ENCODE results near the gene ERBB4.

The ERBB4 gene

GRCh38 chr2:212158081-212158480 lies 380.5 kb downstream of the ERBB4 start:
- no peak for DNase-seq (ENCODE audit: insufficient read length, low spot score)
- no peak for FAIRE-seq

GRCh38 chr2:212157012-212157411 lies 381.6 kb downstream of the ERBB4 start:
- FAIRE-seq (no peak), DNase-seq (ENCODE audit: insufficient read length, low spot score) (no peak)

DNA sequence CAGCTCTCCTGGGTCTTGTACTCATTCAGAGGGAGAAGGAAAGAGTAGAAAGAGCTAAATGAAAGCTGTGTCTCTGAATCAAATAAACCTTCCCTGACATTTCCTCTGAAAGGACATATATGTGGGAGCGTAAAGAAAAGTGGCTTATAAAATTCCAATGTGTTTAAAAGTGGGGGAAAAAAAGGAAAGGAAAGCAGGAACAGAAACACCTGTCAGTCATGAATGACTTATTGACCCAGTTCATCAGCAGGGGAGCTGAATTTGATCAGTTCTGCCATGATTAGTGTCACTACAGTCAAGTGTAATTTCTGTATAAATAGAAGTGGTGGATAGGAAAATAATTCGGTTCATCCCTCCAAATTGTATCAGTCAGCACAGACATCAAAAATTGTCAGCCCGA lies 382.5 kb downstream of the ERBB4 start:
- FAIRE-seq (no peak), DNase-seq (ENCODE audit: insufficient read length, low spot score) (no peak)

- FAIRE-seq (no peak), DNase-seq (ENCODE audit: insufficient read length, low spot score) (no peak)
Observed at GRCh38 chr2:212154477-212154878, 384.1 kb downstream of the ERBB4 start.

GRCh38 chr2:212153923-212154322 lies 384.7 kb downstream of the ERBB4 start:
- DNase-seq (ENCODE audit: insufficient read length, low spot score) = no peak
- FAIRE-seq = no peak

- no peak for FAIRE-seq
- DNase-seq (ENCODE audit: insufficient read length, low spot score) = peak; percentile 7
Observed at GRCh38 chr2:212147921-212148513, 390.6 kb downstream of the ERBB4 start.

- DNase-seq (ENCODE audit: insufficient read length, low spot score) (no peak), FAIRE-seq (no peak)
Observed at GRCh38 chr2:212146416-212146815, 392.2 kb downstream of the ERBB4 start.

DNA sequence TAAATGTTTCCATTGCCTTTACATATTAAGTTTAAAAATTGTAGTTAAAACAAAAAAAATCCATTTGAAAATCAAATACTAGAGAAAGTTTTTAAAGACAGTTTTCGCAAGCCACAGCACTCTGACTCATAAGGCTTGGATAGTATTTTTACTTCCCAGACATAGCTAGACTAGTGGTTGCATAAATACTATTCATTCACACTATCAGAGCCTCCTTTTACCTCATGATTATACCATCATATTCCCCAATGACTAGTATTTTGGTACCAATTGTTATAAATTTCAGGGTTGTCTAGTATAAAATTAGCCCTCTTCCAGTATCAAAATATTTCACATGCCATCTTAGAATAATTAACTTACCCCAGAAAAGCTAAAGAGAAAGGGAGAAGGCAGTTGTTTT lies 393.5 kb downstream of the ERBB4 start:
- FAIRE-seq (no peak), DNase-seq (ENCODE audit: insufficient read length, low spot score) (no peak)

DNA sequence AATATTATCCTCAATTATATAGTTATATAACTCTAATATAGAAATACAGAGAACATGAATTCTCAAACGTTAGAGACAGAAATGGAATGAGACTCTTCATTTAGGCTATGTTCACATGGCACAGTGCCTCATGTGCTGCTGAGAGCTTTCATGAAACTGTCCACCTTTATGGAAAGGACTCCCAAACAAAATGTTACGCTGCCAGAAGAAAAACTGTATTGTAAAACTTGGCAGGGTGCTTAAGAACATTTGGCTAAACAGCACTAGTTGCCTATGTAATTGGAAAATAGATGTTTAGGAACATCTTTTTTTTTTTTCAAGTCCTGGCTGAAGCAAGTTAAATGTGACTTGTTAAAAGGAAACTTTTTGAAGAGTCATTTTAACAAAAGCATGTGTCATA lies 396.0 kb downstream of the ERBB4 start:
- no peak for FAIRE-seq
- no peak for DNase-seq (ENCODE audit: insufficient read length, low spot score)

GRCh38 chr2:212141499-212141898 lies 397.1 kb downstream of the ERBB4 start:
- FAIRE-seq (no peak), DNase-seq (ENCODE audit: insufficient read length, low spot score) (no peak)

- no peak for FAIRE-seq
- DNase-seq (ENCODE audit: insufficient read length, low spot score) = no peak
Observed at GRCh38 chr2:212136216-212136795, 402.3 kb downstream of the ERBB4 start.

DNA sequence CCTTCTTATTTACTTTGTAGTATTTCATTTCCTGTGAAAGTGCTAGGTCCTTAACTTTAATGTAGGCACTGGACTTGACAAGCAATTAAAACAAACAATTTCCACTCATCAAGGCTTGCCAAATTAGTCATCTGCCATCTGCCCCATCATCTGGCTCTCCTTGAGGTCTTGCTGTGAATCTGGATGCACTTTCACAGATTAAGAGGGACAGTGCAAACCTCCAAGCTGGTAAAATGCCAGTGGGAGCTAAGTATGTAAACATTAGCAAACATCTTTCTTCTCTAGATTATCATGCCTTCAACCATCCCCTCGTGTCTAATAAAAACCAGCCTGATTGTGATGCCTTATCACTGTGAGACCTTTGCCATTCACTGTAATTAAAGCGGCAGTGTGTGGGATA lies 402.9 kb downstream of the ERBB4 start:
- DNase-seq (ENCODE audit: insufficient read length, low spot score) = no peak
- no peak for FAIRE-seq

DNA sequence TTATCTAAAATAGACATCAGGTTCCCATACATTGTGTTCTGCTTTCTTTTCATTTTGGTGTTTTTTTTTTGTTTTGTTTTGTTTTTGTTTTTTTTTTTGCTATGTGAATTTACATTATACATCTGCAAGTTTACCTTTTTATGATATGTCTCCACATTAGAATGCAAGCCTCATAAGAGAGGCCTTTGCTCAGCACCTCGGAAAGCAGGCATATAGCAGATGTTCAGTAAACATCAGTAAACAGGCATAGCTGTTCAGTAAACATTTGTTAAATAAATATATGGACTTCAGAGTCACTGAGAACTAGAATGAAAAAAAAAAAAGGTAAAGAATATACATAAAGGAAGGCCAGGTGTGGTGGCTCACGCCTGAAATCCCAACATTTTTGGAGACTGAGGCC lies 405.3 kb downstream of the ERBB4 start:
- FAIRE-seq (no peak), DNase-seq (ENCODE audit: insufficient read length, low spot score) (no peak)

- DNase-seq (ENCODE audit: insufficient read length, low spot score) (no peak), FAIRE-seq (no peak)
Observed at GRCh38 chr2:212124598-212124997, 414.0 kb downstream of the ERBB4 start.

DNA sequence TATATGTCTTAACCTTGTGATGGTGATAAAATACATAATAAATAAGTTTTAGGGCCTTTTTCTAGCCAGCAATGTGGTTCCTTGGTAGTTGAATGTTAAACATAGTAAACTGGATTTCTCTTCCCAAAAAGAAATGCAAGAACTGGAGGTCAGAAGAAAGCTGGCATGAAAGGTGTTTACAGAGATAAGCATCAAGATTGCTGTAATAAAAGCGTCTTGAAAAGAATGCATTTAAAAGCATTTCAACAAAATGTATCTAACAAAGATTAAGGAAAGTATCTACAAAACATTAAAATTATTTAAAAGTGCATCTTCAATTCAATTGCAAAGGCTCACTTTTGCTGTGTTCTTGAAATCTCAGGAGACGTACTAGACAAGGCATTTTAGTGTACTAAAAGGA lies 419.0 kb downstream of the ERBB4 start:
- no peak for FAIRE-seq
- DNase-seq (ENCODE audit: insufficient read length, low spot score) = no peak

- no peak for DNase-seq (ENCODE audit: insufficient read length, low spot score)
- FAIRE-seq = no peak
Observed at GRCh38 chr2:212117926-212118325, 420.7 kb downstream of the ERBB4 start.

- FAIRE-seq (no peak), DNase-seq (ENCODE audit: insufficient read length, low spot score) (no peak)
Observed at GRCh38 chr2:212114489-212114888, 424.1 kb downstream of the ERBB4 start.

DNA sequence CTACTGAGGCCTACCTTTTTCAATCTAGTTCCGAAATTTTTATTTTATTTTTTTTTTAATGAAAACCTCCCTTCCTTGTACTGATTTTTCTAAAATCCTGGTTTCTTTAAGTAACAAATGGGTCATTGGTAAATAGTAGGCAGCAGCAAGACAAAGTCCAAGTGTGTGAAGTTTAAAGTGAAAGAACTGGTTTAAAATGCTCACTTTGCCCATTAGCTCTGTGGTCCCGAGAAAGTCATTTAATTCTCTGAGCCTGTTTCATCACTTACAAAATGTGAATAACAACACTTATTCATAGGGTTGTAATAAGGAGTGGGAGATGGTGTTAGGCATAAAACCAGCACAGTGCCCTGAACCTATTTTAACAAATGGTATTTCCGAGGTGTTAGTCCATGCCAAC lies 426.2 kb downstream of the ERBB4 start:
- no peak for FAIRE-seq

DNA sequence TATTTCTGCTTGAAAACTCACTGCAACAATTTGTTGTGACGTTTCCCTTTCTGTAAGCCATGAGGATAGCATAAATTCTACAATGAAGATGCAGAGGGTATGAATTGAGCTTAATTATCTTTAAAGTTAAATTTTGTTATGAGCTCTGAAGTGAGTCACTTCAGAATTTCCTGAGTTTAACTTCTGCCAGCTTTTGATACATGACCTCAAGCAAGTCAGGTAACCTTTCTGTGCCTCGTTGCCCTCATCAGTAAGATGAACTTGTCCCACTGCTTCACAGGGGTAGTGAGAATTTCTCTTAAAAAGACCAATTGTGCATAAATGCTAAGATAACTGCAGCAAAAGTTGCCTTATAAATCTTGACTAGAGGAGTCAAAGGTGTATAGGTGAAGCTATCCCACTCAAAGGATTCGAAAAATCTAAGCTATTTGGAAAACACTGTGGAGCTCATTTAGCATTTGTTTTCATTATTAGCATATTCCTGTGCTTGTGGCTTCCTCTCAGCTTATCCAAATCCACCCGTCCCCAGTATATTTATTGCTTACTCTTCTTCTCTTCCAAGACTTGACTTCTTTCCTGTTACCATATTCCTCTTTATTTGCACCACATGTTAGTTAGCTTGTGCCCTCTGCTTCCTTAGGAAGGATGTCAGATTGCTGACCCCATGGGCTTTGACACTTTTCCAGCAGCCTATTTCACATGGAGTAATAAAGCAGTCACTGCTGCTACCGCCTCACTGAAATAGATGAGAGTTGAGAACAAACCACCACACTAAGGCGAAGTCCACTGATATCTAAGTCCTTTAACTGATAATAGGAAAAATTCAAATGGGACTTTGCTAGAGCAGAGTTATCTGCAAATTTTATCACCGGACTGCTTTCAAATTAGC lies 428.6 kb downstream of the ERBB4 start:
- DNase-seq (ENCODE audit: insufficient read length, low spot score) (no peak), FAIRE-seq (no peak)

More for the DNA sequence above, 426.2 kb downstream of the ERBB4 start:
- no peak for DNase-seq (ENCODE audit: insufficient read length, low spot score)

GRCh38 chr2:212109217-212109616 lies 429.4 kb downstream of the ERBB4 start:
- DNase-seq (ENCODE audit: insufficient read length, low spot score) (no peak), FAIRE-seq (no peak)

- no peak for DNase-seq (ENCODE audit: insufficient read length, low spot score)
- no peak for FAIRE-seq
Observed at GRCh38 chr2:212107989-212108388, 430.6 kb downstream of the ERBB4 start.

DNA sequence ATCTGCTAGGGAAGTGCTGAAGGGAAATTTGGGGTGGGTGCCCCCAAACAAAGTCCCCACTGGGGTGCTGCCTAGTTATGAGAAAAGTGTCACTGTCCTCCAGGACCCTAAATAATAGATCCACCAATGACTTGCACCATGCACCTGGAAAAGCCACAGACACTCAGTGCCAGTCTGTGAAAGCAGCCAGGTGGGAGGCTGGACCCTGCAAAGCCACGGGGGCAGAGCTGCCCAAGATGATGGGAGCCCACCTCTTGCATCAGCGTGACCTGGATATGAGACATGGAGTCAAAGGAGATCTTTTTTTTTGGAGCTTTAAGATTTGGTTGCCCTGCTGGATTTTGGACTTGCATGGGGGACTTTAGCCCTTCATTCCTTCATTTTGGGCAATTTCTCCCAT lies 431.6 kb downstream of the ERBB4 start:
- FAIRE-seq (no peak), DNase-seq (ENCODE audit: insufficient read length, low spot score) (no peak)
